A673 (cell line): ENCODE measurements around the gene FASTK. TPM values are rescaled to one million over a fixed set of nuclear protein-coding genes. Genes with fewer than 3 reads are reported as not detected.

ENCODE experiments used
- BruUV-seq: library from RNA; stranded (reverse); fragments of 400-500 nt; replicated peaks from 2 replicates; lab custom pipeline; 2021; lab: Mats Ljungman, UMichigan
- CTCF ChIA-PET: fragments of 300-600 bp; sonication (Branson Sonifier 250); formaldehyde crosslinking; loops from one replicate; lab custom pipeline; 2022; ENCODE audit warnings: antibody characterized with exemption; lab: Charles Lee
- POLR2A ChIA-PET: fragments of 300-600 bp; sonication (Branson Sonifier 250); formaldehyde crosslinking; loops from one replicate; lab custom pipeline; 2022; ENCODE audit warnings: antibody characterized with exemption; ENCODE audit not compliant: low non-redundant PET; lab: Charles Lee
- DNase-seq: peaks from one replicate; pipeline ENCODE4 v3.0.0-alpha.2; 2015; ENCODE audit warnings: low spot score
- H3K27ac ChIP-seq: fragments of 200-600 bp; sonication (generic); 2 replicates; pipeline ENCODE4 v1.5.1; 2016; ENCODE audit warnings: mixed run types, low read depth, mild to moderate bottlenecking, mixed read lengths, antibody characterized with exemption, low read length; ENCODE audit not compliant: poor library complexity, severe bottlenecking
- H3K27me3 ChIP-seq: fragments of 200-600 bp; sonication (generic); replicated peaks from 2 replicates; pipeline ENCODE4 v1.6.1; 2017; ENCODE audit warnings: mixed run types, low read depth, mild to moderate bottlenecking, mixed read lengths, antibody characterized with exemption, low read length; ENCODE audit not compliant: insufficient read depth, poor library complexity
- H3K36me3 ChIP-seq: fragments of 200-600 bp; sonication (generic); 2 replicates; pipeline ENCODE4 v1.6.1; 2016; ENCODE audit warnings: mixed run types, mild to moderate bottlenecking, mixed read lengths, antibody characterized with exemption, low read length; ENCODE audit not compliant: insufficient read depth, poor library complexity, severe bottlenecking
- H3K4me1 ChIP-seq: fragments of 200-600 bp; sonication (generic); 2 replicates; pipeline ENCODE4 v1.6.1; 2017; ENCODE audit warnings: mixed run types, mild to moderate bottlenecking, mixed read lengths, antibody characterized with exemption, low read length; ENCODE audit not compliant: insufficient read depth, poor library complexity, severe bottlenecking
- H3K4me3 ChIP-seq: fragments of 200-600 bp; sonication (generic); 2 replicates; pipeline ENCODE4 v1.5.1; 2016; ENCODE audit warnings: low read depth, mixed run types, mild to moderate bottlenecking, mixed read lengths, low read length; ENCODE audit not compliant: poor library complexity, severe bottlenecking
- H3K9me3 ChIP-seq: fragments of 200-600 bp; sonication (generic); 2 replicates; pipeline ENCODE4 v1.6.1; 2016; ENCODE audit warnings: mixed run types, low read depth, mild to moderate bottlenecking, mixed read lengths, antibody characterized with exemption, low read length; ENCODE audit not compliant: poor library complexity, severe bottlenecking
- EZH2 ChIP-seq: fragments of 200-600 bp; sonication (generic); IDR thresholded peaks from 2 replicates; pipeline ENCODE4 v1.6.1; 2017; ENCODE audit warnings: borderline replicate concordance, low read depth, mild to moderate bottlenecking, mixed read lengths, antibody characterized with exemption, low read length; ENCODE audit not compliant: poor library complexity, severe bottlenecking
- intact Hi-C: fragments of 100-400 bp; cut with micrococcal nuclease; formaldehyde crosslinking; loops from one replicate; pipeline ENCODE4 v1.10.0; 2022; ENCODE audit not compliant: unreplicated experiment
- total RNA-seq: library from RNA; stranded (reverse); gene quantifications from 2 replicates; pipeline ENCODE4 v1.2.3, GENCODE V29; 2021
- TF ChIP-seq, protein P1 (sequence below): fragments of 300-800, 200-600 bp; sonication (generic); conservative IDR thresholded peaks from 2 replicates; pipeline ENCODE4 v1.5.1; 2017; ENCODE audit warnings: low read depth, mild to moderate bottlenecking, antibody characterized with exemption, low read length, moderate library complexity, mixed read lengths

FASTK gene
- total RNA-seq, 1 experiment from 2014 or later, result 80.5 TPM

DNA sequence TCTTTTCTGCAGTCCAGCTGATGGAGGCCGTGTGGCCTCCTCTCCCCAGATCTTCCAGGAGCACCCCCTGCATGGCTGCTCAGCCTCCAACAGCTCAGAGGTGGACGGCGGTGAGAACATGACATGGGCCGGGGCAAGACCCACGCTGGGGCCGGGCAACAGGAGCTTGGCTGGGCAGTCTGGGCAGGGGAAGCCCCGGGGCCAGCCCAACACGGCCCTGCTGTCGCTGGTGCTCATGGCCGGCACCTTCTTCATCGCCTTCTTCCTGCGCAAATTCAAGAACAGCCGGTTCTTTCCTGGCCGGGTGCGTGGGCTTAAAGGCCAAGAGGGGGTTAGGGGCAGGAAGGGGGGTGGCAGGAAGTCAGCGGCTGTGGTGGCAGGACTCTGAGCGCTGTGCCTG, 6.6 kb downstream of the FASTK start:
- ChIA-PET POLR2A (no interaction called here), CTCF (no interaction called here)
- no peak for TF ChIP-seq EZH2
- TF ChIP-seq, protein P1, sequence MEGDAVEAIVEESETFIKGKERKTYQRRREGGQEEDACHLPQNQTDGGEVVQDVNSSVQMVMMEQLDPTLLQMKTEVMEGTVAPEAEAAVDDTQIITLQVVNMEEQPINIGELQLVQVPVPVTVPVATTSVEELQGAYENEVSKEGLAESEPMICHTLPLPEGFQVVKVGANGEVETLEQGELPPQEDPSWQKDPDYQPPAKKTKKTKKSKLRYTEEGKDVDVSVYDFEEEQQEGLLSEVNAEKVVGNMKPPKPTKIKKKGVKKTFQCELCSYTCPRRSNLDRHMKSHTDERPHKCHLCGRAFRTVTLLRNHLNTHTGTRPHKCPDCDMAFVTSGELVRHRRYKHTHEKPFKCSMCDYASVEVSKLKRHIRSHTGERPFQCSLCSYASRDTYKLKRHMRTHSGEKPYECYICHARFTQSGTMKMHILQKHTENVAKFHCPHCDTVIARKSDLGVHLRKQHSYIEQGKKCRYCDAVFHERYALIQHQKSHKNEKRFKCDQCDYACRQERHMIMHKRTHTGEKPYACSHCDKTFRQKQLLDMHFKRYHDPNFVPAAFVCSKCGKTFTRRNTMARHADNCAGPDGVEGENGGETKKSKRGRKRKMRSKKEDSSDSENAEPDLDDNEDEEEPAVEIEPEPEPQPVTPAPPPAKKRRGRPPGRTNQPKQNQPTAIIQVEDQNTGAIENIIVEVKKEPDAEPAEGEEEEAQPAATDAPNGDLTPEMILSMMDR, result no peak
- no peaks in the 10 kb centered on the region for H3K9me3 ChIP-seq
- H3K27me3 ChIP-seq, result no peaks in the 10 kb centered on the region
- no TSS peak for BruUV-seq
- H3K36me3 ChIP-seq, result peaks cover 78% of the 10 kb centered on the region
- no peak overlapping the region for H3K27ac ChIP-seq
- no peak overlapping the region for H3K4me3 ChIP-seq
- H3K4me1 ChIP-seq, result peaks cover 4% of the 10 kb centered on the region
- no peak for DNase-seq
- intact Hi-C loops, result no loop called here

DNA sequence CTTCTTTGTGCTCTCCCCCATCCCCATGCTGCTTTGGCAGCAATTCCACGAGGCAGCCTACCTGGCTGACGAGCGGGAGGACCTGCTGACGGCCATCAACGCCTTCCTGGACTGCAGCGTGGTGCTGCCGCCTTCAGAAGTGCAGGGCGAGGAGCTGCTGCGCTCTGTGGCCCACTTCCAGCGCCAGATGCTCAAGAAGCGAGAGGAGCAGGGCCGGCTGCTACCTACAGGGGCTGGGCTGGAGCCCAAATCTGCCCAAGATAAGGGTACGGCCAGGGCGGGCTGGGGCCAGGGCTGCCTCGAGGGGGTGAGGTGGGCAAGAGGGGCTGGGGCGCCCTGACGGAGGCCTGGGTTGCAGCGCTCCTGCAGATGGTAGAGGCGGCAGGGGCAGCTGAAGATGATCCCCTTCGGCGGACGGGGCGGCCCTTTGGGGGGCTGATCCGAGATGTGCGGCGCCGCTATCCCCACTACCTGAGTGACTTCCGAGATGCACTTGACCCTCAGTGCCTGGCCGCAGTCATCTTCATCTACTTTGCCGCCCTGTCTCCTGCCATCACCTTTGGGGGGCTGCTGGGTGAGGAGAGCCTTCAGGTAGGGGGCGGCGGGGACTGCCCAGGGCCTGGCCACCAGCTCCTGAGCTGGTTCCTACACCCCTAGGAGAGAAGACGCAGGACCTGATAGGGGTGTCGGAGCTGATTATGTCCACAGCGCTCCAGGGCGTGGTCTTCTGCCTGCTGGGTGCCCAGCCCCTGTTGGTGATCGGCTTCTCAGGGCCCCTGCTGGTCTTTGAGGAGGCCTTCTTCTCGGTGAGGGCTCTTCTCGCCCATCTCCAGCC, 9.4 kb downstream of the FASTK start:
- H3K27me3 ChIP-seq, result no peaks in the 10 kb centered on the region
- ChIA-PET CTCF (interaction anchor here (0.6 kb wide), 1 partner anchor 54 kb away, joined by 3 read pairs; no protein-coding TSS in a partner anchor), POLR2A (interaction anchor here (0.5 kb wide), 1 partner anchor 158 kb away, joined by 5 read pairs; no protein-coding TSS in a partner anchor)
- H3K36me3 ChIP-seq, result peaks cover 84% of the 10 kb centered on the region
- no peaks in the 10 kb centered on the region for H3K4me1 ChIP-seq
- intact Hi-C loops, result no loop called here
- BruUV-seq, result no TSS peak
- no peak for DNase-seq
- H3K9me3 ChIP-seq, result no peaks in the 10 kb centered on the region
- no peak overlapping the region for H3K4me3 ChIP-seq
- H3K27ac ChIP-seq, result no peak overlapping the region
- TF ChIP-seq EZH2, result no peak
- TF ChIP-seq, protein P1, result no peak

GRCh38 chr7:151070574-151070960, 10.0 kb downstream of the FASTK start:
- intact Hi-C loops, result no loop called here
- CTCF ChIA-PET, result interaction anchor here (0.6 kb wide), 1 partner anchor 53 kb away, joined by 3 read pairs; no protein-coding TSS in a partner anchor
- Histone ChIP-seq H3K4me3 (no peak overlapping the region), H3K27me3 (no peaks in the 10 kb centered on the region), H3K36me3 (peaks cover 83% of the 10 kb centered on the region), H3K4me1 (no peaks in the 10 kb centered on the region), H3K27ac (no peak overlapping the region), H3K9me3 (no peaks in the 10 kb centered on the region)
- DNase-seq, result no peak
- no peak for TF ChIP-seq EZH2
- TF ChIP-seq, protein P1, result no peak
- BruUV-seq, result no TSS peak
- POLR2A ChIA-PET, result interaction anchor here (0.6 kb wide), 1 partner anchor 1076 kb away, joined by 3 read pairs; no protein-coding TSS in a partner anchor
